ENCODE measurements around the gene LARP4B. TPM values are rescaled to one million over a fixed set of nuclear protein-coding genes. Genes with fewer than 3 reads are reported as not detected.
A peak's percentile ranks its signal among the peaks of the same experiment; 100 is the strongest.

Gene LARP4B
- total RNA-seq, 4 donors from 2014 or later: 37.2 to 103 (median 54.7) TPM

DNA sequence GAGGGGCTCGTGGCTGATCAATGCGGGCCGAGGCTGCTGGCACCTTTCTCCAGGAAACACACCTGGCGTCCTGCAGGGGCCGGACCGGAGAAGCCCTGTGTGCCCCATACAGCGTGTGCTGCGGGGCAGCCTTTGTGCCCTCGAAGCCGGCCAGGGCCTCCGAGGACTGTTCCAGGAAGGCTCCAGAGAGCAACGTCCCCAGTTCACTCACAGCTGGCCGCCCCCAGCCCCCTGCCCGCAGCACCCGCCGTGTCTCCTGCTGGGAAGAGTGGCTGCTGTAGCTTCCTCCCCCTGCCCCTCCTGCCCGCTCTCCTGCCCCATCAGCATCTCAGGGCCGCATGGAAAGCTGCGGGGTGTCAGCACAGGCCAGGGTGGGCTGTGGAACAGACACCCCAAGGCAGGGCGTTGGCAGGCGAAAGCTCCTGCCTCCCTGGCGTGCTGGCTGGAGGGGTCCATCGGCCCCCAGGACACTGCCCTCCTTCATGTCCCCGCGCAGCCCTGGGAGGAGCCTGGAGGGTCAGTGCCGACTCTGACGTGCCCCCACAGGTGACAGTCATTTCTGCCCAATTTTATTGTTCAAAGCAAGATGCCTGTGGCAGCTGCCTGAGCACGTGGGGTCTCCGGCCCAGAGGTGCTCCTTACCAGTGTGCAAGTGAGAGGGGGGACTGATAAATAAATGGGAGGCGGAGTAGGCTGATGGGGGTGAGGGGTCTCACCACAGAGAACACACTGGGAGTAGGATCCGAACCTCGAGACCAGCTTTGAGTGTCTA lies 146.2 kb downstream of the LARP4B start:
- TF ChIP-seq, protein P1, sequence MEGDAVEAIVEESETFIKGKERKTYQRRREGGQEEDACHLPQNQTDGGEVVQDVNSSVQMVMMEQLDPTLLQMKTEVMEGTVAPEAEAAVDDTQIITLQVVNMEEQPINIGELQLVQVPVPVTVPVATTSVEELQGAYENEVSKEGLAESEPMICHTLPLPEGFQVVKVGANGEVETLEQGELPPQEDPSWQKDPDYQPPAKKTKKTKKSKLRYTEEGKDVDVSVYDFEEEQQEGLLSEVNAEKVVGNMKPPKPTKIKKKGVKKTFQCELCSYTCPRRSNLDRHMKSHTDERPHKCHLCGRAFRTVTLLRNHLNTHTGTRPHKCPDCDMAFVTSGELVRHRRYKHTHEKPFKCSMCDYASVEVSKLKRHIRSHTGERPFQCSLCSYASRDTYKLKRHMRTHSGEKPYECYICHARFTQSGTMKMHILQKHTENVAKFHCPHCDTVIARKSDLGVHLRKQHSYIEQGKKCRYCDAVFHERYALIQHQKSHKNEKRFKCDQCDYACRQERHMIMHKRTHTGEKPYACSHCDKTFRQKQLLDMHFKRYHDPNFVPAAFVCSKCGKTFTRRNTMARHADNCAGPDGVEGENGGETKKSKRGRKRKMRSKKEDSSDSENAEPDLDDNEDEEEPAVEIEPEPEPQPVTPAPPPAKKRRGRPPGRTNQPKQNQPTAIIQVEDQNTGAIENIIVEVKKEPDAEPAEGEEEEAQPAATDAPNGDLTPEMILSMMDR (IDR thresholded peaks at IDR 0.05): no peak
- DNase-seq (ENCODE audit: low spot score) (no peak), ATAC-seq (ENCODE audit: low FRiP score) (no peak)

DNA sequence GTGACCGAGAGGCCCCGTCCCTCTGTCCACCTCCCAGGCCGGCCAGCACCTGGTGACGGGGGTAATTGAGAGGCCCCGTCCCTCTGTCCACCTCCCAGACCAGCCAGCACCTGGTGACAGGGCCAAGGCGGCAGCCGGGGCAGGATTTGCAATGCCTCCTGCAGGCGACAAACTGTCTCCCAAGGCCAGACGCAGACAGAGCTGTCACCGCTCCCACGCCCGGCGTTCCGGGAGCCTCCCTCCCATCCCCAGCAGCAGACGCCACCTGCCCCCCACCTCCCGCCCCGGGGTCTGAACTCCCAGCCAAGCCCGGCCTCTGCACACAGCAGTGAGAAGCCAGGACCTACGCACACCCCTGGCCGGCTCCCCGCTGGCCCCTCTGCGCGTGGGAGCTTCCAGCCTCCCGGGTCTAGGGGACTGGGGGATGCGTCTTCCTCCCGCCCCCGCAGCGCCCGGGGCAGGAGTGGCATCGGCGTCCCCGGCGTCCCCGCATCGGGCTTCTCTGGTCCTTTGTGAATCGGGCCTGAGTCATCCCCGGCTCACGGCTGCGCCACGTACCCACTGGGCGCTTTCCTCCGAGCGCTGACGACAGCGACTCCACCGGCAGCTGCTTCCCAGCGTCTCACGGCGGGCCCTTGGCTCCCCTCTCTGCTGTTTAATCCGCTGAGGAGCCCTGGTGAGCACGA lies 147.0 kb downstream of the LARP4B start:
- TF ChIP-seq, protein P1 (IDR thresholded peaks at IDR 0.05): no peak
- DNase-seq (ENCODE audit: low spot score) (no peak), ATAC-seq (ENCODE audit: low FRiP score) (peak; percentile 56)

DNA sequence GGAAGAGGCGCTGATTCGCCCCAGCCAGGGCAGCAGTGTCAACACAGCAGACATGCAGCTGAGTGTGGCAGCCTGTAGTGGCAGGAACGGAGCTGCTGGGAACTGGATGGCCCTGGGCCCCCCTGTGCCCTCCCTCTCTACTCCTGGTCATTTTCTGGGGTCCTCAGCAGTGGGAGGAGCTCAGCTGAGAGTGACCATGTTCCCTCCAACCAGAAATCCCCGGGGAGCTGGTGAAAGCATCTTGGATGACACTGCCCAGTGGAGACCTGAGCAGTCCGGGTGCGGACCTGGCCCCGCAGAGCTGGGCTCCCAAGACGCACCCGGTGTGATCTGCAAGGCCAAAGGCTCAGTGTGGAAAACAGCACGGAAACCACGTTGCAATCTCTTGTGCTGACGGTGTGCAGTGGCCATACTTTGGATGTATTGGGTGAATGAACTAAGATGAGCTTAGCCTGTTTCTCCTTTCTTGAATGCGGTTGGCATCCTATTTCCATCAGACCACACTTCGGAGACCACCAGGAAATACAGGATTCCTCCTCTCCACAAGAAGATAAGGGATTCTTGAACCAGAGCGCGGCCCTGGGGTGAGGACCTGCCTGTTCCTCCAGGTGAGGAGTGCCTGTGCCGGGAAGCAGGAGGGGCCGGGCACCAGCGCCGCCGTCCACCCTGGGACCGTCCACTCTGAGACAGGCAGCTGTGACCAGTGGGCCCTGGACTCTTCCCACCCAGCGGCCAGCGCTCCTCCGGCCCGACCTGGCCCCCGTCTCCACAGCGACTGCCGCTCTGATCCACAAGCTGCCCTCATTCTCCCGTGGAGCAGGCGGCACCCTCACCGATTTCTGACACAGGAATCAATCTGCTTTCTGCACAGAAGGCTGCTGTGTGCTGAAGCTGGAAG lies 148.5 kb downstream of the LARP4B start:
- DNase-seq (ENCODE audit: low spot score): no peak
- ATAC-seq (ENCODE audit: low FRiP score): no peak
- TF ChIP-seq, protein P1 (IDR thresholded peaks at IDR 0.05): no peak

DNA sequence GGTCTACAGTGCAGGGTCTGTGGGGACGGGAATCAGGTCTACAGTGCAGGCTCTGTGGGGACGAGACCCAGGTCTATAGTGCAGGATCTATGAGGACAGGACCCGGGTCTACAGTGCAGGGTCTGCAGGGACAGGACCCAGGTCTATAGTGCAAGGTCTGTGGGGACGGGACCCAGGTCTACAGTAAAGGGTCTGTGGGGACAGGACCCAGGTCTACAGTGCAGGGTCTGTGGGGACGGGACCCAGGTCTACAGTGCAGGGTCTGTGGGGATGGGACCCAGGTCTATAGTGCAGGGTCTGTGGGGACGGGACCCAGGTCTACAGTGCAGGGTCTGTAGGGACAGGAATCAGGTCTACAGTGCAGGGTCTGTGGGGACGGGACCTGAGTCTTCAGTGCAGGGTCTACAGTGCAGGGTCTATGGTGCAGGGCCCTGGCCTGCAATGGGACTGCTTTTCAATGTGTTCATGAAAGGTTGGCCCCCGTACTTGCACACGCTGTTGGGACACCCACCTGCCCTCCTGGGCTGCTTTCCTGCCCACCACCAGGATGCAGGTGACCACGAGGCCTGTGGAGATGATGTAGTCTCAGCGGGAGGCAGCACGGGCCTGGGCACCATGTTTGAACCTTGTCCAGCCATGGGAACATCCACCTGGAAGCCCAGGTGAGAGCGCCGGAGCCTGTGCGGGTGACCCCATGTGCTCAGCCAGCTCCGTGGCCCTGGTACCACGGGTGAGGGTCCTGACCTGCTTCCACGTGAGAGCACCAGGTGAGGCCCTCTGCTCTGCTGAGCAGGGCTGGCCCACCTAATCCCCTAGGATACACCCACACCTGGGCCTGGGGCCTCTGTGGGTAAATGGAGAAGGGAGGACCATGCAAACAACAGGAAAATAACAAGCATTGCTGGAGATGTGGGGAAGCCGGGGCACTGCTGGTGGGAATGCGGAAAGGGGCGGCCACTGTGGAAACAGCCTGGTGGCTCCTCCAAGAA lies 150.7 kb downstream of the LARP4B start:
- no peak for DNase-seq (ENCODE audit: low spot score)
- TF ChIP-seq, protein P1 (IDR thresholded peaks at IDR 0.05): no peak
- ATAC-seq (ENCODE audit: low FRiP score): no peak

DNA sequence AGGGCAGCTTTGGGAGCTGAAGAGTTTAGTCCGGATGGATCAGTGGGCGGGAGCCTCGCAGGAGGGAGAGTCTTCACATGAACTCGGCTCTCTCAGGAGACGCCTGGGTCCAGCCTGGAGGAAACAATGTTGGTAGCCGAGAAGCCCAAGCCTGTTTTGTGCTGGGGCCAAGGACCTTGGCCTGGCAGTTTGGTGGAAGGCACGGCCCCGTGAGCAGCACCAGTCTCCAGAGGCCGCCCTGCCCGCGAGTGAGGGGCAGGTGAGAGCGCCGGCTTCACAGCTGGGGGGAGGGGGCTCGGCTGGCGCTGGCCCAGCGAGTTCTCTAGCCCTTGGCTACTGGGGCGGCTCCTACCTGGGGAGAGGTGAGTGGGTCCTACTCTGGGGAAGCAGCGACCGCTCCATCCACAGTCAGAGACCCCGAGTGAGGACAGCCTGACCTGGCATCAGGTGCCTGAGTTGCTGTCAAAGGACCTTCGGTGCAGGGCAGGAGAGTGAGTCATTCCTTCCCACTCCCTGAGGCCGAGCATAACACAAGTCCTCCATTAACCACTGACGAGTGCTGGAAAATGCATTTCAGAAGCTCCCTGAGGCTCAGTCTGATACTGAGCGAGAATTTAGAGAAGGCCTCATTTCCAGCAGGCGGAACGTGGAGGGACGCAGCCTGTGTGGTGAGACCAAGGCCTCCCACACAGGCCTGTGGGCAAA lies 152.7 kb downstream of the LARP4B start:
- TF ChIP-seq, protein P1 (IDR thresholded peaks at IDR 0.05): no peak
- no peak for ATAC-seq (ENCODE audit: low FRiP score)
- no peak for DNase-seq (ENCODE audit: low spot score)
